Mesodermal cell (in vitro differentiated cells): ENCODE measurements around the gene ACVRL1.

ENCODE experiments used
- H3K27ac ChIP-seq: 2 replicates; pipeline ENCODE4 v1.7.0; 2013; ENCODE audit warnings: mild to moderate bottlenecking, low read depth, low read length, moderate library complexity; ENCODE audit not compliant: severe bottlenecking
- H3K36me3 ChIP-seq: 2 replicates; pipeline ENCODE4 v1.7.1; 2013; ENCODE audit warnings: mild to moderate bottlenecking, low read length, moderate library complexity; ENCODE audit not compliant: control insufficient read depth, insufficient read depth
- H3K4me1 ChIP-seq: one replicate; pipeline ENCODE4 v1.7.1; 2013; ENCODE audit warnings: mild to moderate bottlenecking, low read length; ENCODE audit not compliant: insufficient read depth, control insufficient read depth, poor library complexity, severe bottlenecking
- H3K4me3 ChIP-seq: 2 replicates; pipeline ENCODE4 v1.7.0; 2013; ENCODE audit warnings: low read length, control low read depth, mild to moderate bottlenecking; ENCODE audit not compliant: insufficient read depth, poor library complexity, severe bottlenecking; ENCODE audit errors: extremely low read depth
- H3K9me3 ChIP-seq: 2 replicates; pipeline ENCODE4 v1.7.1; 2013; ENCODE audit warnings: mild to moderate bottlenecking, low read length, moderate library complexity; ENCODE audit not compliant: control insufficient read depth
- WGBS, 2 experiments: methylation state at CpG; one replicate each; pipeline ENCODE4 v1.1.5; 2013; ENCODE audit warnings: missing lambda C conversion rate in 2 of 2; ENCODE audit not compliant: insufficient coverage in 2 of 2; 5-methylcytosine and 5-hydroxymethylcytosine counted together

Gene ACVRL1

DNA sequence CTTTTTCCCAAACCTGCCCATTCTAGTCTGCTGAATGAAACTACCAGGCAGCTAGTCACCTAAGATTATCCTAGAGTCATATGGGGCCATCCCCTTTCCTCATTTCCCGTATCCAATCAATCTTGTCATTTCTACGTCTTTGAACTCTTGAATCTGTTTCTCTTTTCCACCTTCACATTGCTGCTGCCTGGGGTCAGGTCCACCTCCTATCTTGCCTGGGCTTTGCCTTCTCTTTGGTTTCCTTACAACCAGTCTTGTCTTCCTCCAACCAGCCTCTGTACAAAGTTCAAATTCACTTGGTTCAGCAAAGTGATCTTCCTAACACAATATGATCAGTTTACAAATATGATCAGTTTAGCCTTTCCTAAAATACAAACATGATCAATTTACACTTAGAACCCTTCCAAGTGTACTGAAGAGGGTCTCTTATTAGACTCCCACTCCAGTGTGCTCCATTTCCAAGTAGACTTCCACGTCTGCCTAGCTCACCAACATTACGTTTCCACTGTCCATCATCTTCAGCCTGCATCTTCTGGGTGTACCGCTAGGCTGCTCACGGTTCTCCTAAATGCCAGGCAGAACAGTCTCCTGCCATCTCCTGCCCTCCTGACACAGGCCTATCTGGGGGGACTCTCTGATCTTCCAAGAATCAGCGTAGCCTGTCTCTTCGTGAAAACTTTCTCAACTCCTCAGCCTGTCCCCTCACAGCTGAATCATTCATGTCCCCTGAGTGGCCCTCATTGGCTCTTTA, 40.1 kb downstream of the ACVRL1 start:
- Histone ChIP-seq H3K4me1 (no peaks in the 10 kb centered on the region), H3K27ac (no peak overlapping the region), H3K4me3 (no peak overlapping the region), H3K36me3 (no peaks in the 10 kb centered on the region), H3K9me3 (peaks cover 7% of the 10 kb centered on the region)
- WGBS, 2 experiments: 91 to 97% methylated on average over 8 of the region's 8 CpGs

DNA sequence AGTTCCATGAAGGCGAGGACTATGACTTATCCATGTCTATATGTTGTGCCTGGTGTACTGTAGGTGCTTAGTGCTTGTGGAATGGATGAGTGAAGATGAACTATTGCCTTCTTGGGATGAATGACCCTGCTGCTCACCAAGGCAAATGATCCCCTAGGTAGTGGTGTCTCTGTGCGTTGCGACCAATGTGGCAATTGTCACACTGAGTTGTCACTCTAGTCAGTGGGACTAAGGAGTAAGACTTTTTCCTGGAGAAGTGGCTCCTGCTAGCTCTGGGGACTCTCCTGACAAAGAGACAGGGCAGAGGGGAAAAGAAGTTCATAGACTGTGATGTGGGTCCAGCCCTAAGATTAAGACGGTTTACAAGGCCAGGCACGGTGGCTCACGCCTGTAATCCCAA, 40.8 kb downstream of the ACVRL1 start:
- no peaks in the 10 kb centered on the region for H3K36me3 ChIP-seq
- peaks cover 3% of the 10 kb centered on the region for H3K4me1 ChIP-seq
- H3K4me3 ChIP-seq: no peak overlapping the region
- no peak overlapping the region for H3K27ac ChIP-seq
- H3K9me3 ChIP-seq: peaks cover 7% of the 10 kb centered on the region
- WGBS, 2 experiments: 88 to 92% methylated on average over 6 of the region's 6 CpGs

DNA sequence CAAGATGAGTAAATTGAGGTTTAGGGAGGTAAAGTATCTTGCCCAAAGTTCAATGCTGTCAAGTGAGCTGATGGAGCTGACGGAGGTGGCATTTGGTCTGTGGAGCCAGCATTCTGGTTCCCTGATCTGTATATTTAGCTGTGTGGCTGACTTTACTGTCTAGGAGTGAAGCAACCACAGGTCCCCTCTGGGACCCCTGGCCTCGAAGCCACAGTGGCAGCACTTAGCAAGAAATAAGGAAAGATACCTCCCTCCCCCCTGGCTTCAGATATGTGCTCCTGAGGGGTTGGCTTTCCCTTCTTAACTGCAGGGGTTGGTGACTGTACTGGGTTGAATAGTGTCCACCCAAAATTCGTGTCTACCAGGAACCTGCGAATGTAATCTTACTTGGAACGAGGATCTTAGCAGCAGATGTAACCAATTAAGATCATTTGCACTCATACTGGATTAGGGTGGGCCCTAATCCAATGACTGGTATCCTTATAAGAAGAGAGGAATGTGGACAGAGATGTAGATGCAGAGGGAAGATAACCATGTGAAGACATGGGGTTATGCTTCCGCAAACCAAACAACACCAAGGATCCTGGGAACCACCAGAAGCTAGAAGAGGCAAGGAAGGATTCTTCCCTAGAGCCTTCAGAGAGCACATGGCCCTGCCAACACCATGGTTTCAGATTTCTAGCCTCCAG, 42.2 kb downstream of the ACVRL1 start:
- Histone ChIP-seq H3K4me1 (peaks cover 13% of the 10 kb centered on the region), H3K27ac (no peak overlapping the region), H3K9me3 (peaks cover 4% of the 10 kb centered on the region), H3K36me3 (no peaks in the 10 kb centered on the region), H3K4me3 (no peak overlapping the region)
- 88 to 93% methylated on average over 1 to 5 of the region's 6 CpGs for WGBS, 2 experiments

- no peaks in the 10 kb centered on the region for H3K9me3 ChIP-seq
- H3K4me1 ChIP-seq: peaks cover 13% of the 10 kb centered on the region
- WGBS, 2 experiments: 0% methylated on average over 1 to 4 of the region's 5 CpGs
- H3K27ac ChIP-seq: no peak overlapping the region
- peak overlapping the region; percentile 46 for H3K4me3 ChIP-seq
- peaks cover 3% of the 10 kb centered on the region for H3K36me3 ChIP-seq
Observed at GRCh38 chr12:51950682-51951198, 43.4 kb downstream of the ACVRL1 start.

DNA sequence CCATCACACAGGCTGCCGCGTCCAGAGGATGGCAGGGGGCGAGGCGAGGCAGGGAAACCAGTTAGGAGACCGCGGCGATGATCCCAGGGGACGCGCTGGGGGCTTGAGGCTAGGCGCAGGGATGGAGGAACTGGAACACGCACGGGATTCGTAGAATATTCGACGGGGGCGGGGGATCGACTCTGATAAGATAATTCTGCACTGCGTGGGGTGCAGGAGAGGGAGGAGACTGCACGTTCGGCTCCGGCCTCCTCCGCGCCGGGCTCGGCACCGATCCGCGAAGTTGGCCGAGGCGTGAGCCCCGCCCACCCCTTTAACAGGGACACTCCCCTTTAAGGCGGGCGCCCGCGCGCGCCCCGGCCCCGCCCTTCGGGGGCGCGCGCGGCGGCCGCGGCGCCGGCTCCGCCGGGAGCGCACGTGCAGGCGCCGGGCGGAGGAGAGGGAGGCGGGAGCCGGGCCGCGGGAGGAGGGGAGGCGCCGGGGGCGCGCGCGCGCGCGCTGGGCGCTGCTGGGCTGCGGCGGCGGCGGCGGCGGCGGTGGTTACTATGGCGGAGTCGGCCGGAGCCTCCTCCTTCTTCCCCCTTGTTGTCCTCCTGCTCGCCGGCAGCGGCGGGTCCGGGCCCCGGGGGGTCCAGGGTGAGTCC, 44.0 kb downstream of the ACVRL1 start, which contains the start of gene ACVR1B:
ACVR1B (plus strand) TSS at position 501 of the 644 bp plus-strand sequence; CDS start at position 546, 45 bp downstream.
- Histone ChIP-seq H3K9me3 (peaks cover 3% of the 10 kb centered on the region), H3K27ac (peak within 1 kb of the TSS; percentile 73), H3K36me3 (peaks cover 8% of the 10 kb centered on the region), H3K4me3 (peak within 1 kb of the TSS; percentile 95), H3K4me1 (peaks cover 13% of the 10 kb centered on the region)
- 1% methylated on average over 36 to 44 of the region's 86 CpGs for WGBS, 2 experiments

- Histone ChIP-seq H3K4me1 (peaks cover 13% of the 10 kb centered on the region), H3K27ac (peak overlapping the region; percentile 73), H3K9me3 (peaks cover 8% of the 10 kb centered on the region), H3K36me3 (peaks cover 12% of the 10 kb centered on the region), H3K4me3 (peak overlapping the region; percentile 95)
- WGBS, 2 experiments: 0 to 3% methylated on average over 22 to 25 of the region's 50 CpGs
Observed at GRCh38 chr12:51951843-51952722, 44.8 kb downstream of the ACVRL1 start.

DNA sequence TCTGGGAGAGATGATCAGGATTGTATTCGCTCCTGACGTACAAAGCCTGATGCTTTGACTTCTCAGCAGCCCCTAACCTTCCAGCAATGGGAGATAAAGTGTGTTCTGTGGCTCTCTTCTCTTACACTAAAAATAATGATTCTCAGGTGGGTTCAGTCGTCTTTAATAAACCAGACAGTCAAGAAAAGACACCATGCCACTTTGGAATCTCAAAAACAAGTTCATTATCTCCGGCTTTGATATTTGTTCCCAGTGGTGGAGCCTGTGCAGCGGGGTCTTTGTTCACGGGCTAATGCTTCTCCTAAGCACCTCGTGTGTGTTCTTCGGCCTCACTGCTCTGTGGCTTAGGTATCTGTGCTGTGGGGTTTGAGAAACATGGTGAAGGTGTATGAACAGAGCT, 45.8 kb downstream of the ACVRL1 start:
- H3K9me3 ChIP-seq: peaks cover 8% of the 10 kb centered on the region
- H3K4me3 ChIP-seq: peak overlapping the region; percentile 27
- peaks cover 13% of the 10 kb centered on the region for H3K4me1 ChIP-seq
- WGBS, 2 experiments: 75 to 85% methylated on average over 7 to 8 of the region's 8 CpGs
- H3K27ac ChIP-seq: no peak overlapping the region
- H3K36me3 ChIP-seq: peaks cover 12% of the 10 kb centered on the region

- Histone ChIP-seq H3K4me3 (no peak overlapping the region), H3K27ac (no peak overlapping the region)
Observed at GRCh38 chr12:51953864-51954263, 46.6 kb downstream of the ACVRL1 start.

GRCh38 chr12:51954561-51955361, 47.5 kb downstream of the ACVRL1 start:
- Histone ChIP-seq H3K27ac (no peak overlapping the region), H3K4me3 (no peak overlapping the region)

More at GRCh38 chr12:51953864-51954263, 46.6 kb downstream of the ACVRL1 start:
- peaks cover 13% of the 10 kb centered on the region for H3K4me1 ChIP-seq
- peaks cover 8% of the 10 kb centered on the region for H3K9me3 ChIP-seq
- WGBS, 2 experiments: 76% methylated on average over 3 of the region's 4 CpGs; no CpG with 5 or more reads in 1 of the 2 experiments
- peaks cover 16% of the 10 kb centered on the region for H3K36me3 ChIP-seq

More at GRCh38 chr12:51954561-51955361, 47.5 kb downstream of the ACVRL1 start:
- peaks cover 25% of the 10 kb centered on the region for H3K36me3 ChIP-seq
- H3K9me3 ChIP-seq: peaks cover 8% of the 10 kb centered on the region
- WGBS, 2 experiments: 91 to 95% methylated on average over 4 to 7 of the region's 7 CpGs
- peaks cover 13% of the 10 kb centered on the region for H3K4me1 ChIP-seq
